ENCODE measurements around the gene GBF1. TPM values are rescaled to one million over a fixed set of nuclear protein-coding genes. Genes with fewer than 3 reads are reported as not detected.

Gene GBF1
- total RNA-seq, 2 experiments from 2014 or later, result 28.8 to 30.9 TPM

DNA sequence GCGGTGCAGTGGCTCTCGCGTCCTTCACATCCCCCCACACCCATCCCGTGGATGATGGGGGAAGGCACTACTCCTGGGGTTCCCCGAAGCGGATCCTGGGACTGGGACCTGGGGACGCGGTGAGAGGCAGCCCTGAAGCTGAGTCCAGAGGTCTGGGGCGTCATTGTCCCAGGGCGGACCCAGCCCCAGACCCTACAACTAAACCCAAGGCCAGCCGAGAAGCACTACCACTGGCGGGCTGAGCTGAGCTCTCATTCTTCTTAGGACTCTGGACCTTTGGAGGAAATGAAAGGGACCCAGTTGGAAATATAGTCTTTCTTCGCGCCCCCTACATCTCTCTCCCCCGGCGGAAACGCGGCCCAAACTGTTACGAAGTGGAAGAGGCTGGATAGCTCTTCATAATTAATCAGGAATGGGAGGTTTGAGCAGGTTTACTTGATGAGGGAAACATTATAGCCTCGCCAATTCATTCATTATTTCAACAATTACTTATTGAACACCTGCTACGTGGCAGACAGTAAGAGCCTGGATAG is 174.9 kb downstream of the GBF1 start:
- Mint-ChIP-seq H3K4me1 (ENCODE audit: low read depth) (peaks cover 34% of the 10 kb centered on the region), H3K27me3 (peaks cover 30% of the 10 kb centered on the region), H3K4me3 (peak overlapping the region; percentile 99), H3K27ac (peak overlapping the region; percentile 97), H3K36me3 (ENCODE audit: low read depth) (peaks cover 27% of the 10 kb centered on the region), H3K9me3 (no peaks in the 10 kb centered on the region)
- intact Hi-C loops (cut with DNase I, micrococcal nuclease), result loop anchor here (2.0 to 5.0 kb wide), 3 partner anchors 23 to 82 kb away; partner anchors contain the start of genes ACTR1A (in 1 of the 2), NFKB2 (in 1 of the 2) and SUFU (in 1 of the 2)
- Histone ChIP-seq H3K9me3 (ENCODE audit: control insufficient read depth in 1 of 2, insufficient read depth in 1 of 2, low read length in 2 of 2) (peaks cover 0 to 11% of the 10 kb centered on the region in 2 experiments), H3K4me1 (ENCODE audit: insufficient read depth, low read length) (peaks cover 47% of the 10 kb centered on the region), H3K27me3 (ENCODE audit: control insufficient read depth in 1 of 2, insufficient read depth in 2 of 2, low read length in 2 of 2) (peaks cover 22% of the 10 kb centered on the region in 2 experiments), H3K36me3 (ENCODE audit: insufficient read depth, low read length) (peaks cover 15% of the 10 kb centered on the region), H3K4me3 (ENCODE audit: low read length) (peak overlapping the region; percentile 83), H3K27ac (ENCODE audit: low read depth in 1 of 2, low read length in 2 of 2) (peak overlapping the region; percentile 65 to 82)
- CTCF ChIA-PET, result interaction anchor here (0.7 to 3.9 kb wide), 8 partner anchors 12 to 83 kb away, joined by 4 to 26 read pairs (median 4); partner anchors contain the start of genes C10orf95, CUEDC2, NFKB2 and SUFU
- POLR2A ChIA-PET, result interaction anchor here (0.6 to 5.6 kb wide), 17 partner anchors 10 to 602 kb away, joined by 3 to 94 read pairs (median 16); partner anchors contain the start of genes ACTR1A, C10orf95, CNNM2 and CUEDC2
- ATAC-seq (ENCODE audit: poor library complexity), result no peak
- DNase-seq, result peak in 1 of 14 experiments; percentile 51
- TF ChIP-seq, protein P1, sequence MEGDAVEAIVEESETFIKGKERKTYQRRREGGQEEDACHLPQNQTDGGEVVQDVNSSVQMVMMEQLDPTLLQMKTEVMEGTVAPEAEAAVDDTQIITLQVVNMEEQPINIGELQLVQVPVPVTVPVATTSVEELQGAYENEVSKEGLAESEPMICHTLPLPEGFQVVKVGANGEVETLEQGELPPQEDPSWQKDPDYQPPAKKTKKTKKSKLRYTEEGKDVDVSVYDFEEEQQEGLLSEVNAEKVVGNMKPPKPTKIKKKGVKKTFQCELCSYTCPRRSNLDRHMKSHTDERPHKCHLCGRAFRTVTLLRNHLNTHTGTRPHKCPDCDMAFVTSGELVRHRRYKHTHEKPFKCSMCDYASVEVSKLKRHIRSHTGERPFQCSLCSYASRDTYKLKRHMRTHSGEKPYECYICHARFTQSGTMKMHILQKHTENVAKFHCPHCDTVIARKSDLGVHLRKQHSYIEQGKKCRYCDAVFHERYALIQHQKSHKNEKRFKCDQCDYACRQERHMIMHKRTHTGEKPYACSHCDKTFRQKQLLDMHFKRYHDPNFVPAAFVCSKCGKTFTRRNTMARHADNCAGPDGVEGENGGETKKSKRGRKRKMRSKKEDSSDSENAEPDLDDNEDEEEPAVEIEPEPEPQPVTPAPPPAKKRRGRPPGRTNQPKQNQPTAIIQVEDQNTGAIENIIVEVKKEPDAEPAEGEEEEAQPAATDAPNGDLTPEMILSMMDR (IDR thresholded peaks at IDR 0.05), result no peak

DNA sequence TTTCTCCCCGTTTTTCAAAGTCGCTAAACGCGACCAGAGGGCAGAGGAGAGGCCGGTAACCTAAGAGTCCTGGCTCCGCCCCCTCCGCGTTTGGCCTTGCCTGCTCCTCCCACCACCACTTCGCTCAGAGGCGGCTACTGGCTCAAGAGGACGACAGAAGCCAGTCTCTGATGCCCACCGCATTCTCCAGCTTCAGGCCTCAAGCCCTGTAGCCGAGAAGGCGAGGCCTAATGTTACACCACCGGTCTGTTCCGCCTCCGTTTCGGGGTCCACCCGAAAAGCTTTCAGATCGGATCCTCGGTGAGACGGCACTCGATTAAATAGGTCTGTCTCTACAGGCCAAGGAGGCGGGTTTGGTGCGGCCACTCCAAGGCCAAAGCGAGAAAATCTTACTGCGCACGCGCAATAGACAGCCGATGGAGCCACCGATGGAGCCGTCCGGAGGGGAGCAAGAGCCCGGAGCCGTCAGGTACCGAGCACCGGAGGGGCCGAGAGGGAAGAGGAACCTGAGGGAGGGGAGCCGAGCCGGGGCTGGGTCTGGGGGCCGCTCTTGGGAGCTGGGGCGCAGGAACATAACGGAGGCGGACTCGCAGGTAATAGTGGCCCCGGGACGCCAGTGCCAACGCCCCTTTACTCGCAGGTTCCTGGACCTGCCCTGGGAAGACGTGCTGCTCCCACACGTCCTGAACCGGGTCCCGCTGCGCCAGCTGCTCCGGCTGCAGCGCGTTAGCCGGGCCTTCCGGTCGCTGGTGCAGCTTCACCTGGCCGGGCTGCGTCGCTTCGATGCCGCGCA is 175.6 kb downstream of the GBF1 start, which contains the start of gene FBXL15:
TSS of gene FBXL15 (plus strand) at position 123 of the 793 bp plus-strand sequence. CDS start at position 417, 294 bp downstream.
- Histone ChIP-seq H3K27ac (ENCODE audit: low read depth in 1 of 2, low read length in 2 of 2) (peak within 1 kb of the TSS; percentile 65 to 82), H3K4me1 (ENCODE audit: insufficient read depth, low read length) (peaks cover 47% of the 10 kb centered on the region), H3K4me3 (ENCODE audit: low read length) (peak within 1 kb of the TSS; percentile 83), H3K9me3 (ENCODE audit: control insufficient read depth in 1 of 2, insufficient read depth in 1 of 2, low read length in 2 of 2) (peaks cover 0 to 11% of the 10 kb centered on the region in 2 experiments), H3K36me3 (ENCODE audit: insufficient read depth, low read length) (peaks cover 16% of the 10 kb centered on the region), H3K27me3 (ENCODE audit: control insufficient read depth in 1 of 2, insufficient read depth in 2 of 2, low read length in 2 of 2) (peaks cover 18 to 22% of the 10 kb centered on the region in 2 experiments)
- ChIA-PET CTCF (interaction anchor here (0.7 to 3.9 kb wide), 9 partner anchors 11 to 190 kb away, joined by 3 to 26 read pairs (median 4); partner anchors contain the start of genes C10orf95, CUEDC2, NFKB2 and SUFU), POLR2A (interaction anchor here (0.6 to 5.6 kb wide), 23 partner anchors 9 to 603 kb away, joined by 3 to 94 read pairs (median 6); partner anchors contain the start of genes ACTR1A, C10orf95, CNNM2 and CUEDC2)
- TF ChIP-seq, protein P1 (IDR thresholded peaks at IDR 0.05), result no peak
- H3K9me3 Mint-ChIP-seq, result no peaks in the 10 kb centered on the region
- peaks cover 25% of the 10 kb centered on the region for H3K27me3 Mint-ChIP-seq
- intact Hi-C loops (cut with DNase I, micrococcal nuclease), result loop anchor here (1.0 to 5.0 kb wide), 5 partner anchors 11 to 81 kb away; partner anchors contain the start of genes CUEDC2 (in 2 of the 2), ACTR1A (in 1 of the 2), NFKB2 (in 1 of the 2) and SUFU (in 1 of the 2)
- peaks cover 34% of the 10 kb centered on the region for H3K4me1 Mint-ChIP-seq (ENCODE audit: low read depth)
- H3K27ac Mint-ChIP-seq, result peak within 1 kb of the TSS; percentile 97
- ATAC-seq (ENCODE audit: poor library complexity) (peak; percentile 76), DNase-seq (peak; percentile 85 to 97 (median 94))
- peak within 1 kb of the TSS; percentile 99 for H3K4me3 Mint-ChIP-seq
- peaks cover 27% of the 10 kb centered on the region for H3K36me3 Mint-ChIP-seq (ENCODE audit: low read depth)

DNA sequence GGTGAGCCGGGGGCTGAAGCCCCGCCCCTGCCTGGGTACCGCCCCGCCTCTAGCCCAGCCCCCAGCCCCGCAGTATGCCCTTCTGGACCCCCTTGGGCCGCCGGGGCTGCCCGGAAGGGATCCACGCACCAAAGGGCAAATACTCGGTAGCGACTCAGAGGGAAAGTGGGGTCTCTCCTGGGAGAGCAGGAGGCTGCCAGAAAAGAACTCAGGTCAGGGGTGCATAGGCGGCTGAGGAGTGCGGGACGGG is 176.1 kb downstream of the GBF1 start:
- Mint-ChIP-seq H3K4me3 (peak overlapping the region; percentile 99), H3K27me3 (peaks cover 20% of the 10 kb centered on the region), H3K4me1 (ENCODE audit: low read depth) (peaks cover 34% of the 10 kb centered on the region), H3K27ac (peak overlapping the region; percentile 97), H3K9me3 (no peaks in the 10 kb centered on the region), H3K36me3 (ENCODE audit: low read depth) (peaks cover 31% of the 10 kb centered on the region)
- ChIA-PET CTCF (interaction anchor here (0.7 to 3.9 kb wide), 11 partner anchors 8 to 191 kb away, joined by 3 to 26 read pairs (median 7); partner anchors contain the start of genes C10orf95, CUEDC2, NFKB2 and SUFU), POLR2A (interaction anchor here (0.8 to 5.6 kb wide), 18 partner anchors 9 to 603 kb away, joined by 3 to 94 read pairs (median 13); partner anchors contain the start of genes ACTR1A, C10orf95, CUEDC2 and NFKB2)
- ATAC-seq (ENCODE audit: poor library complexity) (no peak), DNase-seq (no peak)
- TF ChIP-seq, protein P1 (IDR thresholded peaks at IDR 0.05), result no peak
- H3K9me3 ChIP-seq (ENCODE audit: control insufficient read depth in 1 of 2, insufficient read depth in 1 of 2, low read length in 2 of 2), result peaks cover 0 to 8% of the 10 kb centered on the region in 2 experiments
- H3K36me3 ChIP-seq (ENCODE audit: insufficient read depth, low read length), result peaks cover 18% of the 10 kb centered on the region
- intact Hi-C loops (cut with DNase I, micrococcal nuclease), result loop anchor here (1.0 to 5.0 kb wide), 5 partner anchors 11 to 81 kb away; partner anchors contain the start of genes CUEDC2 (in 2 of the 2), ACTR1A (in 1 of the 2), NFKB2 (in 1 of the 2) and SUFU (in 1 of the 2)
- peaks cover 47% of the 10 kb centered on the region for H3K4me1 ChIP-seq (ENCODE audit: insufficient read depth, low read length)
- peaks cover 12 to 21% of the 10 kb centered on the region in 2 experiments for H3K27me3 ChIP-seq (ENCODE audit: control insufficient read depth in 1 of 2, insufficient read depth in 2 of 2, low read length in 2 of 2)
- peak overlapping the region in 1 of 2 donors; percentile 65 for H3K27ac ChIP-seq (ENCODE audit: low read depth in 1 of 2, low read length in 2 of 2)
- H3K4me3 ChIP-seq (ENCODE audit: low read length), result peak overlapping the region; percentile 83
